Pons (tissue), 1 donor: Measurements from ENCODE around the gene AHCY.
"Not testable (repeated sequence)": the region's sequence is repeated elsewhere in the genome, so short reads cannot be mapped to it uniquely, and the experiment has no call there.

Experiments used
- DNase-seq: peaks from one replicate; pipeline ENCODE4 v3.0.0-alpha.2; 2016; ENCODE audit warnings: low spot score

Gene AHCY

GRCh38 chr20:34256629-34257124 is 46.5 kb downstream of the AHCY start:
- DNase-seq, result no peak

DNA sequence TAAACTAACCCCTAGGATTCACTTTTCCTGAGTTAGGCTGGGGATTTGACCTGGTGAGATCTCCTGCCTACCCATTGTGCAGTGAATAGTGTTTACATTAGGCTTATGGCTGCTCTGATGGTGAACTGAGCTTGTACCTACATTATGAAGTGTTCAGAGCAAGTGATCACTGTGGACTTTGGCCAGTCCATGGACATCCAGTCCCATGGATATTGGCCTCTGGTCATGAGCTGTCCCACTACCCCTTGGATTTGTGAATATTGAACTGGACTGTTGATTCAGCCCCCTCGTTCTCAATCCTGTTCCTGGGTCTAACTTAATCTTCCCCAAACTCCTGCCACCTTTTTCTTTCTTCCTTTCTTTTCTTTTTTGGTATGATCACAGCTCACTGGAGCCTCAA is 48.2 kb downstream of the AHCY start:
- DNase-seq, result no peak

GRCh38 chr20:34252431-34253086 is 50.6 kb downstream of the AHCY start:
- not testable (repeated sequence) for DNase-seq

GRCh38 chr20:34251619-34252018 is 51.5 kb downstream of the AHCY start:
- no peak for DNase-seq

DNA sequence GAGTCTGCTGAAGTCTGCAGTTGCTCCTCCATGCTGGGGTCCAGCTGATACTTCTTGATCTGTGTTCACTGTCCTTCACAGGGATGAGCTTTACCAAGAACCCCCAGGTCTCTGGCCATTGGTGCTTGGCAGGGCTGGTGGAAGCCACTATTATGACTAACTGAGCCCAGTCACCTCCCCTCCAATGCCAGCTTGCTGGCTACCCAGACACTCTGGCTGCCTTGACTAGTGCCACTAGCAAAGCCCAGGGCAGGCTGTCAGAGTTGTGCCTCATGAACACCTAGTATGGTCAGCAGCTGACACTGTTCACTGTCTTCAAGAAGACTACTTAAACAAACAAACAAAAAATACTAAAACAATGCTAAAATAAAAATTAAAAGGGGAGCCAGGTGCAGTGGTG is 53.1 kb downstream of the AHCY start:
- no peak for DNase-seq

DNA sequence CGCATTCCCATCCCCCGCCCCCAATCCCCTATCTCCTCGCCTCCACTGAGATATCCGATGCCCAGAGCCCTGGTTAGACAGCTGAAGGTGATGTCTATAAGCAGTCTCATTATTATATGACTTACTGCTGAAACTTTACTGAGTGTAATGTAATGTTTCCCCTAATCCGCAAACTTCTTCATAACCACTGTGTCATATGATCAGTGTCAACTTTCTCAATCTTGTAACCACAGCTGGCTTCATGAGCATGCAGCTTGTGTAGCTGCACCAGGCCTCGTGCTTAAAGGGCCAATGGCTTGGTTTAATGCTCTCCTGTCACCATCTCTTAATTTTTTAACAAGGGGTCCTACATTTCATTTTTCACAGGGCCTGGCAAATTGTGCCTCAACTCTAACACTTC is 53.9 kb downstream of the AHCY start:
- peak; percentile 9 for DNase-seq

DNA sequence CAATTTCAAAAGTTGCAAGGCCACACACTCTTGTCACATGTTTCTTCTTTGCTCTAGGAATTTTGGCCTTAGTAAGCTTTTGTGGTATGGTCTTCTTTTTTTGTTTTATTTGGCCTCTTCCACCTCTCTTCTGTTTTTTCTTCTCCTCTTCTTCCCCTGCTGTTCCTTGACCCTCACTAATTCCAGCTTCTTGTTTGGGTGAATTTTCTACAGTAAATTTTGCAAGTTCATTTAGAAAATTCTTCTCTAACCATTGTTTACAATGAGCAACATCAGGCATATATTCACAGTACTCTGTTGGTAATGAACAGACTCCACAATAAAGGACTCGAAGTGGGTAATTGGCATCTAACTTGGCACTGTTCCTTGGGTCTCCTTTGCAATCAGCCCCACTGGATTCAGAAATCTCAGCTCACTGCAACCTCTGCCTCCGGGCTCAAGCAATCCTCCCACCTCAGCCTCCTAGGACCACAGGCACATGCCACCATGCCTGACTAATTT is 57.0 kb downstream of the AHCY start:
- DNase-seq, result no peak

GRCh38 chr20:34243377-34243776 is 59.8 kb downstream of the AHCY start:
- no peak for DNase-seq

- DNase-seq, result no peak
Observed at GRCh38 chr20:34242879-34243278, 60.3 kb downstream of the AHCY start.

GRCh38 chr20:34242015-34242414 is 61.1 kb downstream of the AHCY start:
- DNase-seq, result not testable (repeated sequence)

DNA sequence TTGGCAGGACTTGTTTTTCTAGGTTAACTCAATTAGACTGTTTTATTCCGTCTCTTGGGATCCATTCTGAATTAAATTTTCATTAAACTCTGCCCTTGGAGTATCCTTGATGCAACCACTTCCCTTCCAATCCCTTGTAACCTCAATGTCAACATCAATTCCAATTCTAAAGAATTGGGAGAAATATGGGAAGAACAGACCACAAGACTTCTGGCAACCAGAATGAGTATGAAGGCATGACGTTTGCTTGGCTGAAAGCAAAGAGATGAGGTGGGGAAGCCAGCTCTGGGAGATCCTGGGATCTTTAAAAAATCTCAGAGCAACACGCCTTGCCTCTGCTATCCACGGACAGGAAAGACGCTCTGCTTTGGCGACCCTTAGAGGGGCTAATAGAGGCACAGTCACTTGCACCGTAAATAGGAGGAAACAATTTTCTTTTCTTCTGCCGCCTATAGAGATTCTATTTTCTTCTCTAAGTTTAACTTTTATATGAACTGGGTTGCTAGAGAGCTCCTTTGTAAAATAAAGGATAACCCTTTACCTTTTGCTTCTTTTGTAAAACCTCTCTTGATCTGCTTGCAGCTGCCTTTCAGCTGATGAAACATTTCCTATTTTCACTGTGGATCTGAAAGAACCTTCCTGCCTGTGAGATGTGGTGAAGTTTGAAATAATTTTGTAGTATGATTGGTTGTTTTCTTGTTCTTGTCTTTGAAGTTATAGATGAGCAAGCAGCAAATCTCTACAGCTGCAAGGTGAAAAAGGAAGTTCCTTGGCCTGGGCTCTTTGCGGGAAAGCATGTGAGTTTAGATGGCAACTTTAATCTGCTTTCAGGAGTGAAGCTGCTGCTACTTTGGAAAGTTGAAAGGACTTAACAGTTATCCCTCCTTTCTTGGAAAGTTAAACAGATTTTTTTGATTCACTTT is 62.2 kb downstream of the AHCY start, which contains the start of gene ASIP:
Gene ASIP, plus strand, starts transcription at position 731 of the 923 bp plus-strand sequence. CDS start 18,952 bp downstream, outside the sequence.
- no peak for DNase-seq

GRCh38 chr20:34240121-34240520 is 63.0 kb downstream of the AHCY start:
- DNase-seq, result no peak

DNA sequence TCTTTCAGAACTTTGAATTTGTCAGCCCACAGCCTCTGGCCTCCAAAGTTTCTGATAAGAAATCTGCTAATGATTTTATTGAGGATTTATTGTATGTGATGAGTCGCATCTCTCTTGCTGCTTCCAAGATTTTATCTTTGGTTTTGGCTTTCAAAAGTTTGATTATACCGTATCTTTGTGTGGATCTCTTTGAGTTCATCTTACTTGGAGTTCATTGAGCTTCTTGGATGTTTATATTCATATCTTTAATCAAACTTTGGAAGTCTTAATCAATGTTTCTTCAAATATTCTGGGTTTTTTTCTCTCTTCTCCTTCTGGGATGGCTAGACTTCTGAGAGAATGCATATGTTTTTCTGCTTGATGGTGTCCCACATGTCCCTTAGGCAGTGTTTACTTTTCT is 65.2 kb downstream of the AHCY start:
- DNase-seq, result no peak

DNA sequence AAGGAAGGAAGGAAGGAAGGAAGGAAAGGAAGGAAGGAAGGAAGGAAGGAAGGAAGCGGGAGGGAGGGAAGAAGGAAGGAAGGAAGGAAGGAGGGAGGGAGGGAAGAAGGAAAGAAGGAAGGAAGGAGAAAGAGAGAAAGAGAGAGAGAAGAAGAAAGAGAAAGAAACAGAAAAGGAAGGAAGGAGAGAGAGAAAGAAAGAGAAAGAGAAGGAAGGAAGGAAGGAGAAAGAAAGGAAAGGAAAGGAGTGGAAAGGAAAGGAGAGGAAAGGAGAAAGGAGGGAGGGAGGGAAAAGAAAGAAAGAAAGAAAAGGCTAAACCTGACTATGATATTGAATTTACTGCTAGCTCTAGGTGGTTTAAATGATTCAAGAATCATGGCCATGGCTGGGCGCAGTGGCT is 67.3 kb downstream of the AHCY start:
- DNase-seq, result no peak

- DNase-seq, result no peak
Observed at GRCh38 chr20:34233687-34234086, 69.5 kb downstream of the AHCY start.

- no peak for DNase-seq
Observed at GRCh38 chr20:34232494-34233087, 70.6 kb downstream of the AHCY start.

GRCh38 chr20:34231634-34232033 is 71.5 kb downstream of the AHCY start:
- no peak for DNase-seq
